Measurements from ENCODE around the gene PTRH1.
A peak's percentile ranks its signal among the peaks of the same experiment; 100 is the strongest.

Gene PTRH1

DNA sequence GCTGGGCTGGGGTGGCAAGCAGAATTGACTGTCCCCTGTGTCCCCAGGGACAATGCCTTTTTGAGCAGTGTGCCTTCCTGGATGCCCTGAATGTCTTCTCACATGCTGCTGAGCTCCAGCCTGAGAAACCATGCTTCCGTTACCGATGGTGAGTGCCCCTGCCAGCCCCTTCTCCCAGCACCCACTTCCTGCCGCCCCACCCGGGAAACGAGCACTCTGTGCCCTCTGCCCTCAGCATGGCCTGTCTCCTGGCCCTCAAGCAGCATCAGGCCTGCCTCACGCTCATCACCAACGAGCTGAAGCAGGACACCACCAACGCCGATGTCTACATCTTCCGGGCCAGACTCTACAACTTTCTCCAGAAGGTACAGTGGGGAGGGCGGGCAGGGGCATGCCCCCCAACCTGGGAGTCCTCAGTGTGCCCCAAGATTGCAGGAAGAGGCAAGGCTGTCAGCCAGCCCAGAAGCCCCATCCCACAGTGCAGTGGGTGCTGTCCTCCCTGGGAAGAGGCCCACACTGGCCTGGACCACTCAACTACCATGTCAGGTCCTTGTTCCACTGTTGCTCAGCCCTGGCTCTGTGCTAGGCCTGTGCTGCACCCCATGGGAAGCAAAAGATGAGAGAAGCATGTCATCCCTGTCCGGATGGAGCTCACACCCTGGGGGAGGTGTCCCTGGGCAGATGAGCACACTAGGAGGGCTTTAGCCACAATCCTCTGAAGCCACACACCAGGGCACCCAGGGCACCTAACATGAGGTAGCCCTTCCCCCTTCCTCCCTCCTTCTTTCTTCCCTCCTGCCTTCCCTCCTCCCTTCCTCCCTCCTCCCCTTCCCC, 4.8 kb upstream of the PTRH1 start:
- no peak for DNase-seq

DNA sequence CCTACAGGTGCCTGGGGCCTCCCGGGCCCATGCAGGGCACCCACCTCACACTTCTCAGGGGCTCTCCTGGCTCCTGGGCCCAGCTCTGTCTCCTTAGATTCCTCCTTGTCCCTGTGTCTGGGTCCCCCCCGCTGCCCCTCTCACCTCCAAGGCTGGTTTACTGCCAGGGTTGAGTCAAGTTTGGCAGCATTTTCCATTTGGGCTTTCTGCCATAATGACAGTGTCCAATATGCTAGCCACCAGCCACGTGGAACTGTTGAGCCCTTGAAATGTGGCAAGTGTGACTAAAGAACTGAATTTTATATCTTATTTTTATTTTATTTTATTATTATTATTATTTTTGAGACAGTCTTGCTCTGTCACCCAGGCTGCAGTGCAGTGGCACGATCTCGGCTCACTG, 2.3 kb upstream of the PTRH1 start:
- DNase-seq, result no peak

DNA sequence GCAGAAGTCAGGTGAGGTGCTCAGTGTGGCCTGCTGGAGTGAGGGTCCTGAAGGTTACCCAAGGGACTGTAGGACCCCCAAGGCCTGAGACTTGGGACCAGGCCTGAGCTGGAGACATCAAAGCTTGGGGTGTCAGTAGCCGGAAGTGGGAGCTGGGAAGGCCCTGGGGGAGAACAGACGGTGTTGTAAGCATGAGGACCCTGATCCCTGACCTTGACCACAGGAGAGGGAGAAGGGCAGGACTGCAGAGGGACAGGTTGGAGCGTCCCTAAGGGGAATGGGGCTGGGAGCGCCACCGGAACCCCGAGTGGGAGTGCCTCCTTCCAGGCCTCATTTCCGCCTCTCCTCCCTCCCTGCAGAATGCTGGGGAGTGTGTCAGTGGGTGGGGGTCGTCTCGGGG, 949 bp upstream of the PTRH1 start:
- DNase-seq, result no peak

DNA sequence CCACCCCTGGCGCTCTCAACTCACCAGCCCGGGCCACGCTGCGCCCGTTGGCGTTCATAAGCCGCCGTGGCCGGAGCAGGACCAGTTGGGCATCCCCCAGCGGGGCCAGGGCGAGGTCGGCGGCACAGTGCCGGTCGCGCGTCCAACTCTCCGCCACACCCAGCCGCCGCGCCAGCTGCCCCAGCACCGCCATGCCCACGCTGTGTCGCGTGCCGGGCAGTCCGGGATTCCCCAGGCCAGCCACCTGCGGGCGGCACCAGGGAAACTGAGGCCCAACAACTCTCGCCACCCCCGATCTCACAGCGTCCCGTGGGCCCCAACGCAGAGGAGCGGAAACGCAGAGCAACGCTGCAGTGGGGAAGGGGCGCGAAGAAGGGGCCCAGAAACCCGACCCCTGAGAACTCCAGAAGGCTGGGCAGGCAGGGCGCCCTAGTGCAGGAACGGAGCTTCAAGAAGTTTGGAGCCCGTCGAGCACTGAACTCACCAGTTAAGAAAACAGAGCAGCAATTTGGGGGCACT, 453 bp downstream of the PTRH1 start:
- DNase-seq, result peak; percentile 42 to 71 (median 53)

DNA sequence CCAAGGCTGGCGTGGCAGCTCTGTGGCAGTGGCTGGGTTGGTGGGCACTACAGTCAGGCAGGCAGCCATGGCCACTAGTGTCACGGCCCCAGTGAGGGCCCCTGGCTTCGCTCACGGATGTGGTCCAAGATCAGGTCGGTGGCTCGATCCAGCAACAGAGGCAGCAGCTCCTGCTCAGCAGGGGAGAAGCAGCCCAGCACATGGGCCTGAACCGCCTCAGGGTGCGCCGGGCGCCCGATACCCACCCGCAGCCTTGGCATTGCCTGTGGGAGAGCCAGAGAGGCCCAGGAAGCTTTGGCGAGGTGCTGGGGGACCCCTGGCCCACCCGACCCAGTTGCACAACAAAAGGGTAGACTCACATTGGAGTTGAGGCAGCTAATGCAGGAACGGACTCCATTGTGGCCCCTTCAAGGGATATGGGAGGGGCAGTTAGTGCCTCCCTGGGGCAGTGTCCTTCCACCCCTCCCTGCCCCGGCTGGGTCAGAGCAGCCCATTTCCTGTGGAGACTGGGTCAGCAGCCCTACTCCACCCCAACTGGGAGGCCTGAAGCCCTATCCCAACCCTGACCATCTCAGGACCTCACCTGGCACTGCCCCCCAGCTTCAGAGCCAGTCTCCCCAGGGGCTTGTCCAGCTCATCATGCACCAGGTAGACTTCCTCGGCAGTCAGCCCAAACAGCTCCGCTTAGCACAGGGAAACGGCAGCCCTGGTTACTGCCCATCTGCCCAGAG, 1.3 kb downstream of the PTRH1 start:
- DNase-seq, result no peak

DNA sequence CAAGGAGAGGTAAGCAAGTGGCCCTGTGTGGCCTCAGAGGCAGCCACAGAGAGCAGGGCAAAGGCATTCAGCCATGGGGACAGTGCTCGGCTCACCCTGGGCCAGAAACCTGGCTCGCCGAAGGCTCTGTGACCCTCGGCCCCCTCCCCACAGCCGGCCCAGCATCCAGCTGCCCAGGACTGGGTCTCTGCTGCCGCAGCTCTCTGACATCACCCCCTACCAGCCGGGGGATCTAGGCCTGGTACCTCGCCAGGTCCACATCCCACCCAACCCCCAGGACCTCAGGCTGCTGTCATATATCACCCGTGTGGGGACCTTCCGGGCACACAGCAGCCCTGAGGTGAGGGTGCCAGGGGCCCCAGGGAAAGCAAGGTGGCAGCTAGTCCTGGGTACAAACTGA, 2.6 kb downstream of the PTRH1 start:
- DNase-seq, result no peak

DNA sequence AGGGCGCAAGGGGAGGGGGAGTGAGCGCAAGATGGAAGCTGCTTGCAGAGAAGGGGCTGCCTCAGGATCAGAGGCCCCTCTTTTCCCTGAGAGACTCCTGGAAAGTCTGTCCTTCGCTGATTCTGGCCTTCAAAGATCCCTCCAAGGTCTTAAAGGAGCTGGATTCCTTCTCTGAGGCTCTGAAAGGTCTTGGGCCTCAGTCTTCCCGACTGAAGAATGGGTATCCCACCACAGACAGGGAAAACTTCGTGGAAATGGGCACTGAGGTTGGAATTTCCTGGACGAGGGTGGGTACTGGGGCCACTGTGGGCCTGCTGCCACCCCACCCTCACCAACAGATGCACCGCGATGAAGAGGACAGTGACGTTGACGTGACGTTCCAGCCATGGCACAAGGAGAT, 3.1 kb downstream of the PTRH1 start:
- DNase-seq, result no peak

DNA sequence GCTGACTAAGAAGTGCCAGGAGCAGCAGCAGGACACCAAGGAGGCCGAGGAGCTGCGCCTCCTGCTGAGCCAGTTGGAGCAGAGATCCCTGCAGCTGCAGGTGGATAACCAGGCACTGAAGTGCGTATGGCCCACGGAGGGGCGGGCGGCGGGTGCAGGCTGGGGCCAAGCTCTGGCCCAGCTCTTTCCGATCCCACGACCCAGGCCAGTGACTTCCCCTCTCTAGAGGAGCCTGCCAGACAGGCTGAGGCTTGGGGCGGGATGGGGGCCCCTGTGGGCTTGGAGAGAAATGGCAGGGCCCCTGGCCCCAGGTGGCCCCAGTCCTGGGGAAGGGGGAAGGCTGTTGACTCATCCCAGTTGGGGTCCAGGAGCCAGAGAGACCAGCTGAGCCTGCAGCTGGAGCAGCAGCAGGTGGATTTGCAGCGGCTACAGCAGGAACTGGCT, 3.6 kb downstream of the PTRH1 start:
- no peak for DNase-seq

DNA sequence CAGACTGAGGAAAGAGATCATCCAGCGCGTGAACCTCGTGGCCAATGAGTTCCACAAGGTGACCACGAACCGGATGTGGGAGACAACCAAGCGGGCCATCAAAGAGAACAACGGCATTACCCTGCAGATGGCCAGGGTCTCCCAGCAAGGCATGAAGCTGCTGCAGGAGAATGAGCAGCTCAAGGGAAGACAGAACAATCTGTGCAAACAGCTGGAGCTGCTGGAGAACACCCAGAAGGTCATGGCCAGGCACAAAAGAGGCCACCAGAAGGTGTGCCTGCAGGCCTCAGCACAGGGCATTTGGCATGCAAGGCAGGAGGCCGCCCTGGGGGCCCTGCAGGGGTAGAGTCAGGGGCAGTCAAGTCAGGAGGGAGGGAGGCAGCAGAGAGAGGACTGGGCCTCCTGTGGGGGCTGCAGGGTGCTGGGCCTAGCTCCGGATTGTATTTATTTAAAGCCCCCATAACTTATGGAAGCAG, 4.2 kb downstream of the PTRH1 start:
- DNase-seq, result no peak

DNA sequence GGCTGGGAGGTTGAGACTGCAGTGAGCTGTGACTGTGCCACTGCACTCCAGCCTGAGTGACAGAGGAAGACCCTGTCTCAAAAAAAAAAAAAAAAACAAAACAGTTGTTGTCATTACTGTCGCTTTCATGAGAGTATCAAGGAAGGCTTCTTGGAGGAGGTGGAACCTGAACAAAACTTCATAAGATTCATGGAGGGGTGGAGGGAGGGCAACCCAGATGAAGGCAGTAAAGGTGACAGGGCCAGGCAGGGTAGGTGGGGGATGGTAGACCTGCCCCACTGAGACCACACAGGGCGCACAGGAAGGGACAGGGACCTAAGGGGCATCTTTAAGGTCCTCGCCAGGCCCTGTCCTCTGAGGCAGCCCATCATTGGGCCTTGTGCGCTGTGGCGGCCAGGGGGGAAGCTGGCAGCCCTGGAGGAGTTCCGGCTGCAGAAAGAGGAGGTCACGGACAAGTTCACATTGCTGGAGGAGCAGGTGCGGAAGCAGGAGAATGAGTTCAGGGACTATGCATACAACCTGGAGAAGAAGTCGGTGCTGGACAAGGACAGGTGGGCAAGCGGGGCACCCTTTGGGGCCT, 5.2 kb downstream of the PTRH1 start:
- DNase-seq, result no peak

DNA sequence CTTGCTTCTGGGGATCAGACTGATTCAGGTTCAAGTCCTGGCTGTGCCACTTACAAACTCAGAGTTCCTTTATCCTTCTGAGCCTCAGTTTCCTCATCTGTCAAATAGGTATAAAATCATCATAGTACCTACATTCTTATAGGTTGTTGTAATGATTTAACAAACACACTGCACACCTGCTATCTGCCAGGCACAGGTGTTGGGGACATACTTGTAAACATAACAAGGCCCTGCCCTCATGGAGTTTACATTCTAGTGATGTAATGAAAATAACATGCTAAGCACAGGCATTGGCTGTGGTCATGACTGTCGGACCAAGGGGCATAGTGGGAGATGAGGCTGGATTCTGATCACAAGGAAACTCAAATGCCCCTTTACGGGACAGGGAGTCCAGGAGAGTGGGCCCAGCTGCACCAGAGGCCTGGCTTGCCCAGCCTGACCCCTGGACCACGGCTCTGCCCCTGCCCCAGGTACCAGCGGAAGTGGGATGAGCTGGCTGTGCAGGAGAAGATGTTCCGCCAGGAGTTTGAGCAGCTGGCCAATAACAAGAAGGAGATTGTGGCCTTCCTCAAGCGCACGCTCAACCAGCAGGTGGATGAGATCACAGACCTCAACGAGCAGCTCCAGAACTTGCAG, 6.4 kb downstream of the PTRH1 start:
- DNase-seq, result no peak

DNA sequence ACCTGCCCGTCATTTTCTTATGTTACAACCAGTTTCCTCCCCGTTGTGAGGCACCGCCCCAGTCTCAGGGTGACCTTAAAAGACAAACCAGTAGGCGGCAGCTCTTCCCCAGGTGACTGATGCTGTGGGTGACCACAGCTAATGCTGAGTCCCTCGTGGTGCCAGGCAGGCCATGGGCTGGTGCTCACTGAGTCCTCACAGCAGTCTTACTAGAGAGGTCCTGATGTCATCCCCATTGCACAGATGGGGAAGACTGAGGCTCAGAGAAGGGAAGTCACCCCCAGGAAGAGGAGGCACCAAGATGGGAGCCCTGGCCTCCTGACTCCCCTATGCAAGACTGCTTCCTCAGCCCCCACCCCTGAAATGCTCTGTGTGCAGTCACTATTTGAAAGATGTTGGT, 7.7 kb downstream of the PTRH1 start:
- no peak for DNase-seq

DNA sequence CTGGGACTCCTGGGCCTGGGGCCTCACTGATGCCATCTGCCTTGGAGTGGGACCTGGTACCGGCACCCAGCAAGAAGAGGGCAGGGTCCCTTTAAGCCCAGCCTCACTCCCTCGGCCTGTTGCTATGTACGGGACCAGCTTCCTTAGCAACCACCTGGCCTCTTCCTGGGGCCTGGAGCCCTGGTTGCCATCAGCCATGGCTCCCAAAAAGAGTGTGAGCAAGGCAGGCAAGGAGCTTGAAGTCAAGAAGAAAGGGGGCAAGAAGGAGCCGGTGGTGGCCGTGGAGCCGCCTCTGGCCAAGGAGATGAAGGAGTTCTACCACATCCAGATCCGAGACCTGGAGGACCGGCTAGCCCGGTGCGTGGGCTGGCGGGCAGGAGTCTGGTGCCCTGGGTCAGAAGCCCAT, 8.6 kb downstream of the PTRH1 start, which contains the start of gene CFAP157:
TSS of gene CFAP157 (plus strand) at position 153 of the 406 bp plus-strand sequence. CDS start at position 197, 44 bp downstream.
- DNase-seq, result no peak

DNA sequence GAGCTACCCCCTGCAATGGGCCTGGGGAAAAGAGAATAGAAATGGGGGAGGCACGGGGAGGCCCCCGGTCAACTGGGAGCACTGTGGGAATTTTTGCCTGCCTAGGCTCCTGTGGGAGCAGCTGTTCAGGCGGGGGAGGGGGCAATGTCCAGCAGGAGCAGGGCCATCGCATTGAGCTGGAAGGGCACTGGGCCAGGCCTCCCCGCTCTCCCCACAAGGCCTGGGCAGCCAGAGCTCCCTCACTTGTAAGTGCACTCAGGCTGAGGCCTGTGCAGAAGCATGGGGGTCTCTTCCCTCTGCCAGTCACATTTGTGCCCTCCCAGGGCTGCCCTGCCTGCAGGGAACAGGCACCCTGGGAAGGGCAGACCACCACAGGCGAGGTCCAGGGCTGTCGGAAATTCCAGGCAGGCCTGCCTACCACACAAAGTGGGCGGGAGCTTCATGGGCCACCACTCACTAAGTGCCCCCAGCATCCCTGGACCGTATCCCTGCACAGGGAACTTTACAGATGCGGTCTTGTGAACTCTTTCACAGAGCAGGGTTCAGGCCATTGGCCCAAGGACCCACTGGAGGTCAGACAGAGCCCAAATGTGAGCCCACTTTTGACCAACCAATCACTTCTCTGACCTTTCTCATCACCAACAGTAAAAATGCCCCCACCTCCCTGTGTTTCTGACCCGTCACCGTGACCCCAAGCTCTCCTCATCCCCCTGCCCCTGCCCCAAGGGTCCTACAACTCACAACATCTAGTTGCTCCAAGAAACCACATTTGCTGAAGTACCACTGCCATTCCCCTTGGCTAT, 9.7 kb downstream of the PTRH1 start:
- DNase-seq, result no peak

DNA sequence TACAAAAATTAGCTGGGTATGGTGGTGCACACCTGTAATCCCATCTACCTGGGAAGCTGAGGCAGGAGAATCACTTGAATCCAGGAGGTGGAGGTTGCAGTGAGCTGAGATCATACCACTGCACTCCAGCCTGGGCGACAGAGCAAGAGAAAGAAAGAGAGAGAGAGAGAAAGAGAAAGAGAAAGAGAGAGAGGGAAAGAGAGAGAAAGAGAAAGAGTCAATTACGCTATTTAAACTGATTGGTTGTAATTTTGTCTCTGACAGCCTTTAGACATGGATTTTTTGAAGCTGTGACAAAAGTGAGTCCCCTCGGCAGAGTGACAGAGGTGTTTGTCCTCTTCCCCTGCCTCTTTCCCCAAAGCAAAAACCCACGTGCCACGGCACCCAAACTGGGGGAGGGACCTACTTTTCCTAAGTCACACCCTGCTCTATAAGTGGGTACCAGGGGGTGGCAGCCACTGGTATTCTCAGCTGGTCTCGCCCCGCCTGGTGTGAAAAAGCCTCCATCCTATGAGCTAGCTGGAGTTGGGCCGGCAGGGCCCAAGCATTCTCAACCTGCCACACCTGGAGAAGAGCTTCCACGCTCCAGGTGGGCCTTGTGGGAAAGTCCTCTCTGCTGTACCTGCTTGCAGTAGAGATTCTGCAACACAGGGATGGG, 12.0 kb downstream of the PTRH1 start:
- no peak for DNase-seq

DNA sequence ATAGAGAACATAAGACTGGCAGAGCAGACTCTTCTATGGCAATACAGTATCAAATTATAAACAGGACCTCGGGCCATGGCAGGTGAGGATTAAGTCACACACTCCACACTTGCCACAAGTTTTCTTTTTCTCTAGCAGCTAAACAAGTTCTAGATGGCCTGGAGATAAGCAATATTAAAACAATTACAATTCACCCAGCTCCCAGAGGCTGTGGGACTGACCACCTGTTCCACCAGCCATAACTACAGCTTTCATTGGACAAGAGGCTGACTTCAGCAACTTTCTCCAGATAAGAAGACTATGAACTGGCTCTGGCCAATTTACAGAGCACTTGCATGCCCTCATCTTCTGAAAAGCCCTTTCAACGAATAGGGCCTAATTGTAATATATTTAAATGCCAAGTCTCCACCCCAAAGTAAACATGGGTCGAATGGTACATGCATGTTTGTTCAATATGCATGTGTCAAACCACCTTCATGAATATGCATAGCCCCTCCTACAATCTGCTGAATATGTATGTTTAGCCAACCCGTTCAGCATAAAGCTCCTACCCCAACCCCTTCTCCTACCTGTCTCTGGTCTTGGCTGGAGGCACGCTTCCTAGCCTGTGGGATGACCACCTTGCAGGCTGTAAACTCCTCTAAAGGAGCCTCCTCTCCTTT, 14.7 kb downstream of the PTRH1 start:
- no peak for DNase-seq

DNA sequence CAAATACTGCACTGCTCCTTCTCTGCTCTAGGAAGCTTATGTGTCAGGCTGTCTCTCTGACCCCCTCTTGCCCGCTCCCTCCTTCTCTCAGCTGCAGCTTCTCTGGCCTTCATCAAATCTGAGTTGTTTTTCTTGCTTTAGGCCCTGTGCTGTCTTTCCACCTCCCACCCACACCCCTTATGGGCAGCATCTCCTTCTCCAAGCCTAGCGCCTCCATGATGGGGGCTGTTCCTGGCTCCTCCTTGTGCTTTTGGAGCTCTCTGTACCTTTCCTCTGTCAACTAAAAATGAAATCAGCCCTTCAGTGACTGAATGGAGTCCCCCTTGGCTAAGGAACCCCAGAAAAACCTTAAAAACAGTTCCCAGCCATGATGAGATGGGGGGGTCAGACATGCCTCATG, 15.3 kb downstream of the PTRH1 start:
- DNase-seq, result no peak

DNA sequence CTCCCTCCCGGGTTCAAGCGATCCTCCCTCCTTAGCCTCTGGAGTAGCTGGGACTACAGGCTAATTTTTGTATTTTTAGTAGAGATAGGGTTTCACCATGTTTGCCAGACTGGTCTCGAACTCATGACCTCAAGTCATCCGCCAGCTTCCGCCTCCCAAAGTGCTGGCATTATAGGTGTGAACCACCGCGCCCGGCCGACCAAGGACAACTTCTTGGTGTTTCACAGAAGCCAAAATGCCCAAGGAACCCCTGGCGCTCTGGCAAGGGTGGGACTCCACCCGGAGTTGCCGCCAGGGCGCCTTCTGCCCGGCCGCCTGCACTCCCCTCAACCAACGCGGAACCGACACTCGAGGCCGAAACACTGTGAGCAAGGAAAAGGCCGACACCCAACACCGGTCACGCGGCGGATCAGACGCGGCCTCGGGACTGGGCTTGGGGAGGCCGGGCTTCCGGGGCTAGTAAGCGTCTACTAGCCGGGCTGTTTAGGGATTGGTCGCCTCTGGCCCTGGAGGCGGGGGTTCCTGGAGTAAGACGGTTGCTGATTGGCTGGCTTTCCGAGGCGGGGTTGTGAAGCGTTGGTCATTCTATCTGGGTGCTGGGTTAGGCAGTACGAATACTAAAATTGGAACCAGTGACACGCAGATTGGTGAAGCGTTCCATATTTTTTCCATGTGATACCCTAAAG, 16.3 kb downstream of the PTRH1 start:
- peak; percentile 97 to 98 (median 97) for DNase-seq

DNA sequence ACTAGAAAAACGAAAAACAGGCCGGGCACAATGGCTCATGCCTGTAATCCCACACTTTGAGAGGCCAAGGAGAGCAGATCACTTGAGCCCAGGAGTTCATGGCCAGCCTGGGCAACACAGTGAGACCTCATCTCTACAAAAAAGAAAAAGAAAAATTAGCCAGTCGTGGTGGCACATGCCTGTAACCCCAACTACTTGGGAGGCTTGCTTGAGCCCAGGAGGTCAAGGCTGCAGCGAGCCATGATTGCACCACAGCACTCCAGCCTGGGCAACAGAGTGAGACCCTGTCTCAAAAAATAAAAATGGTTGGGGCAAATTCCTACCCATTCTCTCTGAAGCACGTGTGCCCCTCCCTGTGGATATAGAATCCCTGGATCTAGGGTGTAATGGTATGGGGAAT, 17.1 kb downstream of the PTRH1 start:
- no peak for DNase-seq

DNA sequence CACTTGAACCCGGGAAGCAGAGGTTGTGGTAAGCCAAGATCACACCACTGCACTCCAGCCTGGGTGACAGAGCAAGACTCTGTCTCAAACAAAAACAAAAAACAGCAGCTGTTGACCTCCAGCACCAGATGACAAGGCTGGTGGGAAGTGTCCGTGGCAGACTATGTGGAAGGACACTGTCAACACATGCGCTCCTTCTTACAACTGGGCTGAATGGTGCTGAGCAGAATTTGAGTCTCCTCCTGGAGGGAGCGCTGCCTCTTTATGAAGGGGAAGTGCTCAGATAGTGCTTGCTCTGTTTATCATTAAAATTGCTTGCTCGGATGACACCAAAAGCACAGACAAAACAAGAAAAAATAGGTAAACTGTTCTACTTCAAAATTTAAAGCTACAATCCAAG, 17.9 kb downstream of the PTRH1 start:
- no peak for DNase-seq

Data from suppressor macrophage treated with lipopolysaccharide for 1 hour (primary cell).